HEK293T (cell line): ENCODE measurements around the gene NACC2.

Source experiments
- ARNT ChIP-seq: fragments of 450-650 bp; IDR thresholded peaks from 2 replicates; pipeline ENCODE4 v1.6.1; 2017; ENCODE audit warnings: mild to moderate bottlenecking
- BHLHE40 ChIP-seq: fragments of 450-650 bp; IDR thresholded peaks from 2 replicates; pipeline ENCODE4 v1.6.1; 2016; ENCODE audit warnings: mild to moderate bottlenecking, moderate library complexity, borderline replicate concordance
- FOXA1 ChIP-seq: fragments of 450-650 bp; IDR thresholded peaks from 2 replicates; pipeline ENCODE4 v1.6.1; 2016; ENCODE audit warnings: mild to moderate bottlenecking
- FOXK2 ChIP-seq: fragments of 450-650 bp; IDR thresholded peaks from 2 replicates; pipeline ENCODE4 v1.6.1; 2016; ENCODE audit warnings: mild to moderate bottlenecking
- FOXM1 ChIP-seq: fragments of 450-650 bp; IDR thresholded peaks from 2 replicates; pipeline ENCODE4 v1.6.1; 2017; ENCODE audit warnings: mild to moderate bottlenecking, borderline replicate concordance
- NFRKB ChIP-seq: fragments of 450-650 bp; IDR thresholded peaks from 2 replicates; pipeline ENCODE4 v1.6.1; 2016; ENCODE audit warnings: mild to moderate bottlenecking, moderate library complexity
- SP1 ChIP-seq: fragments of 450-650 bp; IDR thresholded peaks from 2 replicates; pipeline ENCODE4 v1.6.1; 2017
- SUZ12 ChIP-seq: fragments of 450-650 bp; IDR thresholded peaks from 2 replicates; pipeline ENCODE4 v1.6.1; 2016; ENCODE audit warnings: mild to moderate bottlenecking
- TARDBP ChIP-seq: fragments of 450-650 bp; IDR thresholded peaks from 2 replicates; pipeline ENCODE4 v1.6.1; 2016
- ZNF384 ChIP-seq: fragments of 450-650 bp; IDR thresholded peaks from 2 replicates; pipeline ENCODE4 v1.6.1; 2016
- TF ChIP-seq, protein P1 (sequence below): fragments of 450-650 bp; IDR thresholded peaks from 2 replicates; pipeline ENCODE4 v1.6.1; 2016

DNA sequence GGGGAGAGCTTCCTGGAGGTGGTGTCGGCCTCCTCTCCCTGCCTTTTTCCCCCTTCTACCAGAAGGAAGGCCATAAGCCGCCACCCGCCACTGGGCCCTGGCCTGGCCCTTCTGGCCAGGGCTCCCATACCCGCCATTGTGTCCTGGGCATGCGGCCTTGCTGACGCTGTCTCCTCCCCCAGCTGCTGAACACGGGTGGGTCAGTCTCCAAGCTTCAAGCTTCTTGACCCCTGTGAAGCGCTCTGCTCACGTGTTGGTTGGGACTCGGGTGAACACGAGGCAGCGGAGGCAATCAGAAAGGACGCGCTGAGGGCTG lies 109.7 kb downstream of the NACC2 start:
- no peak for TF ChIP-seq BHLHE40
- no peak for TF ChIP-seq FOXA1
- no peak for TF ChIP-seq TARDBP
- no peak for TF ChIP-seq FOXK2
- TF ChIP-seq NFRKB, result no peak
- TF ChIP-seq SP1, result no peak
- no peak for TF ChIP-seq ARNT
- no peak for TF ChIP-seq FOXM1
- TF ChIP-seq SUZ12, result no peak
- TF ChIP-seq ZNF384, result no peak
- TF ChIP-seq, protein P1, sequence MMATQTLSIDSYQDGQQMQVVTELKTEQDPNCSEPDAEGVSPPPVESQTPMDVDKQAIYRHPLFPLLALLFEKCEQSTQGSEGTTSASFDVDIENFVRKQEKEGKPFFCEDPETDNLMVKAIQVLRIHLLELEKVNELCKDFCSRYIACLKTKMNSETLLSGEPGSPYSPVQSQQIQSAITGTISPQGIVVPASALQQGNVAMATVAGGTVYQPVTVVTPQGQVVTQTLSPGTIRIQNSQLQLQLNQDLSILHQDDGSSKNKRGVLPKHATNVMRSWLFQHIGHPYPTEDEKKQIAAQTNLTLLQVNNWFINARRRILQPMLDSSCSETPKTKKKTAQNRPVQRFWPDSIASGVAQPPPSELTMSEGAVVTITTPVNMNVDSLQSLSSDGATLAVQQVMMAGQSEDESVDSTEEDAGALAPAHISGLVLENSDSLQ, result no peak
